ENCODE results near the gene ALCAM.

Gene ALCAM

GRCh38 chr3:105527949-105528348, 161.2 kb downstream of the ALCAM start:
- peak; percentile 83 for DNase-seq (ENCODE audit: low read depth)
- H3K4me3 ChIP-seq (ENCODE audit: low read length): no peak overlapping the region
- no peak for TF ChIP-seq CTCF (IDR thresholded peaks at IDR 0.05; ENCODE audit: insufficient read depth, low read depth, low read length, missing control alignments)

DNA sequence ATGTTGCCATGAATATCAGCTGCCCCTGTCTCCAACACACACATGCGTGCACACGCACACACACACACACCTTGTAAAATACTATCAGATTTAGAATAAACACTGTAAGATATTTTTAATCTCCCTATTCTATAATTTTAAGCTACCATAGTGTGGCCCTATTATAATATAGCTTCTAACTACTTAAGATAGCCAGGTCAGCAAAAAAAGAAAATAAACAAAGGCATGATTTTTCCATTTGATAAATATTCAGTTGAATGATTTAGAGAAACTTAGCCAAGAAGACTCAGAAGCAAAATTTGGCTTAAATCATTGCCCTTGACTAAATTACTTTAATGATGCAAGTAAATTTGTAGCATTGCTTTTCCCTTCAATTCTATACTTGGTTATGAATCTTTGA, 162.2 kb downstream of the ALCAM start:
- H3K4me3 ChIP-seq (ENCODE audit: low read length): no peak overlapping the region
- no peak for TF ChIP-seq CTCF (IDR thresholded peaks at IDR 0.05; ENCODE audit: insufficient read depth, low read depth, low read length, missing control alignments)

GRCh38 chr3:105529456-105529855, 162.7 kb downstream of the ALCAM start:
- no peak for TF ChIP-seq CTCF (IDR thresholded peaks at IDR 0.05; ENCODE audit: insufficient read depth, low read depth, low read length, missing control alignments)
- no peak for DNase-seq (ENCODE audit: low read depth)
- no peak overlapping the region for H3K4me3 ChIP-seq (ENCODE audit: low read length)

More for the DNA sequence above, 162.2 kb downstream of the ALCAM start:
- no peak for DNase-seq (ENCODE audit: low read depth)

- H3K4me3 ChIP-seq (ENCODE audit: low read length): no peak overlapping the region
- TF ChIP-seq CTCF (IDR thresholded peaks at IDR 0.05; ENCODE audit: insufficient read depth, low read depth, low read length, missing control alignments): no peak
- DNase-seq (ENCODE audit: low read depth): no peak
These were observed 165.5 kb downstream of the ALCAM start for GRCh38 chr3:105532251-105532650.

DNA sequence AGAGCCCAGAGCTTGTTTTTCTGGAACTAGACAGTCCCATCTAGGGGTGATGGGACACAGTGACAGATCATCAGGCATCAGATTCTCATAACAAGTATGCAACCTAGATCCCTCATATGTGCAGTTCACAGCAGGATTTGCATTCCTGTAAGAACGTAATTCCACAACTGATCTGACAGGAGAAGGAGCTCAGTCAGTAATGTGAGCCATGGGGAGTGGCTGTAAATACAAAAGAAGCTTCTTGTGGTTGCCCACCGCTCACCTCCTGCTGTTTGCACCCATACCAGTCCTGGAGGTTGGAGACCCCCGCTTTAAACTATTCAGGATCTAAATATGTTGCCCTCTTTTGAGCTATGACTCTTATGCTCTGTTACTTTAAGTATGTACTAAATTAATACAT, 167.3 kb downstream of the ALCAM start:
- H3K4me3 ChIP-seq (ENCODE audit: low read length): no peak overlapping the region
- peak; percentile 40 for DNase-seq (ENCODE audit: low read depth)
- no peak for TF ChIP-seq CTCF (IDR thresholded peaks at IDR 0.05; ENCODE audit: insufficient read depth, low read depth, low read length, missing control alignments)

DNA sequence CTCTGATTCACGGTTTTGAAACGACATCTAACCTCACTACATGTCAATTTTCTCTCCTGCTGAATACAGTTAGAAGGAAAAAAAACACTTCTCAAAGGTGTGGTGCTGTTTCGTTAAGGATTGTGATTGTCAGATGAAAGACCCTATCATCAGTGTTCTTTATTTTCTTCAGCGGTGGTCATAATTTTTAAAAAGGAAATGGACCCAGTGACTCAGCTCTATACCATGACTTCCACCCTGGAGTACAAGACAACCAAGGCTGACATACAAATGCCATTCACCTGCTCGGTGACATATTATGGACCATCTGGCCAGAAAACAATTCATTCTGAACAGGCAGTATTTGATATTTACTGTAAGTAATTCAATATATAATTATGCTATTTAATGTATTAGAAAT, 167.8 kb downstream of the ALCAM start:
- TF ChIP-seq CTCF (IDR thresholded peaks at IDR 0.05; ENCODE audit: insufficient read depth, low read depth, low read length, missing control alignments): no peak
- no peak for DNase-seq (ENCODE audit: low read depth)

GRCh38 chr3:105537371-105538080, 170.8 kb downstream of the ALCAM start:
- no peak for TF ChIP-seq CTCF (IDR thresholded peaks at IDR 0.05; ENCODE audit: insufficient read depth, low read depth, low read length, missing control alignments)
- no peak for DNase-seq (ENCODE audit: low read depth)
- no peak overlapping the region for H3K4me3 ChIP-seq (ENCODE audit: low read length)

More for the DNA sequence above, 167.8 kb downstream of the ALCAM start:
- H3K4me3 ChIP-seq (ENCODE audit: low read length): no peak overlapping the region

All from epithelial cell of esophagus (primary cell).